Measurements from ENCODE around the gene CACNA1H. TPM values are rescaled to one million over a fixed set of nuclear protein-coding genes. Genes with fewer than 3 reads are reported as not detected.
"Not testable (repeated sequence)": the region's sequence is repeated elsewhere in the genome, so short reads cannot be mapped to it uniquely, and the experiment has no call there.

Gene CACNA1H
- total RNA-seq, 2 experiments from 2014 or later = 3.2 to 3.6 TPM

GRCh38 chr16:1258225-1258600 lies 105.3 kb downstream of the CACNA1H start:
- H3K27ac Mint-ChIP-seq = no peak overlapping the region
- H3K4me1 Mint-ChIP-seq = peaks cover 2% of the 10 kb centered on the region
- peaks cover 15% of the 10 kb centered on the region for H3K27me3 Mint-ChIP-seq
- no peak overlapping the region for H3K4me3 Mint-ChIP-seq
- DNase-seq = no peak
- CTCF ChIA-PET = no interaction called here
- H3K36me3 Mint-ChIP-seq (ENCODE audit: low read depth) = no peaks in the 10 kb centered on the region
- POLR2A ChIA-PET = no interaction called here
- no peaks in the 10 kb centered on the region for H3K9me3 Mint-ChIP-seq

- H3K9me3 Mint-ChIP-seq = peaks cover under 1% of the 10 kb centered on the region
- no peak overlapping the region for H3K27ac Mint-ChIP-seq
- peaks cover 15% of the 10 kb centered on the region for H3K27me3 Mint-ChIP-seq
- no peak for DNase-seq
- peaks cover 2% of the 10 kb centered on the region for H3K4me1 Mint-ChIP-seq
- ChIA-PET CTCF (no interaction called here), POLR2A (no interaction called here)
- no peaks in the 10 kb centered on the region for H3K36me3 Mint-ChIP-seq (ENCODE audit: low read depth)
- H3K4me3 Mint-ChIP-seq = no peak overlapping the region
These were observed 106.2 kb downstream of the CACNA1H start for GRCh38 chr16:1258906-1259759.

DNA sequence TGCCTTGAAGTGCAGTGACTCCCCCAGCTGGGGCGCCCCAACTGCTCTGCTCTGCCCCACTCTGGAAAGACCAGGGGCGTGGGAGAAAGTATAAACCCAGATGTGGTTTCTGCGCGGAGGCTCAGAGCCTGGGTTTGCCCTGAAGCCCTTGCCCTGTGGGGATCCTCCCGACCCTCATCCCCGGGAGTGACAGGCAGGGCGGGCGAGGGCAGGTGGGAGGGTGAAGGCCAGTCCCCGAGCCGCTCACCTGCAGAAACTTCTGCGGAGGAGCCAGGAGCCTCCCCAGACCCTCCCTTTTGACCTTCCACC lies 106.8 kb downstream of the CACNA1H start:
- ChIA-PET POLR2A (no interaction called here), CTCF (no interaction called here)
- no peak for DNase-seq
- Mint-ChIP-seq H3K4me3 (no peak overlapping the region), H3K36me3 (ENCODE audit: low read depth) (no peaks in the 10 kb centered on the region), H3K9me3 (peaks cover 6% of the 10 kb centered on the region), H3K4me1 (peaks cover 2% of the 10 kb centered on the region), H3K27ac (no peak overlapping the region), H3K27me3 (peaks cover 15% of the 10 kb centered on the region)

DNA sequence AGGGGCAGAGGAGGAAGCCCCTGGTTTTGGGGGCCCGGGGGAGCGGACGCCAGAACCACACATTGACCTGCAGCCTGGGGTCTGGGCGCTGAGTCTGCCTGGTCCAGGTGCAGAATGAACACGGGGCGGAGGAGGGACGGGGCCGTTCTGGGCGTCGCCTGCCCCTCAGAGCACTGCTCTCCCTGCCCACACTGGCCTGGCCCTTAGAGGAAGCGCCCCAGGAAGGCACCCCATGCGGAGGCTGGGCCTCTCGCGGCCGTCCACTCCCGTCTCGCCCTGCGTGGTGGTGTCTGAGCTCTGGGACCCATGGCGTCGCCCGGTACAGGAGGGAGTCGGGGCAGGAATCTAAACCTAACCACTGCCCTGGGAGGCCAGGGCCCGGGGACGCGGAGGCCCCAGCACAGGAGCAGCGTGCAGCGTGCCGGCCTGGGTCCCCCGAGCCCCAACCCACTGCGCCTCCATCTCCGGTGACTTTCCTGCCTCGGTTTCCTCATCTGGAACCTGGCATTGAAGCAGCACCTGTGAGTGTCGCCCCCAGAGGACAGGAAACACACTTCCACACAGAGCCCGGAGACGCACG lies 107.3 kb downstream of the CACNA1H start:
- peak overlapping the region; percentile 7 for H3K27ac Mint-ChIP-seq
- POLR2A ChIA-PET = no interaction called here

DNA sequence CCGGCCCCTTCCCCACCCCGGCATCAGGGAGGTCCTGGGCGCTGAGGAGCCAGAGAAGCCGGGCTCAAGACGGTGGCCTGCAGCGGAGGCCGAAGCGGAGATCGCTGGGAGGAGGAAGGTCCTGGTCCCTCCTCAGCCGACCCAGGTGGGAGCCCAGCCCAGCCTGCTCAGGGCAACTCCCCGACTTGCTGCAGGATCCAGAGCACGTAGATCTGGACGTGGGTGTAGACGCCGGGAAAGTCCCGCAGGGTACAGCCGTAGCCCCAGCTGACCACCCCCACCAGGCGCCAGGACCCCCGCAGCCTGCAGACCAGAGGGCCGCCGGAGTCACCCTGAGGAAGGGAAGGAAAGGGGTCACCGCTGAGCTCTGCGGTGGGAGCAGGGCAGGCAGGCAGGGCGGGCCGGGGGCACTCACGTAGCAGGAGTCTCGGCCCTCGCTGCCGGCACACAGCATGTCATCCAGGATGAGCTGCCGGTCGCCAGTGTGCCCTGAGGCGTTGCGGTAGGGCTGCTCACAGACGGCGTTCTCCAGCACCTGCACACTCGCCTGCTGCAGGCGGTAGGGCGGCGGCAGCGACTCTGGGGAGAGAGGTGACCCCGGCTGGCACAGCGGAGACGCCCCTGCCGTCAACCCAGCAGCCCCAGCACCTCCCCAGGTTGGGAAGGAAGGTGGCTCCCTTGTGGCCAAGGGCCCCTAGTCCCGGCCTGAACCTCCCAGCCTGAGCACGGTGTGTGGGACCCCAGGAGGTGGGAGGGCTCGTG lies 108.4 kb downstream of the CACNA1H start:
- Mint-ChIP-seq H3K36me3 (ENCODE audit: low read depth) (no peaks in the 10 kb centered on the region), H3K27me3 (peaks cover 15% of the 10 kb centered on the region), H3K4me1 (peaks cover 2% of the 10 kb centered on the region), H3K4me3 (no peak overlapping the region), H3K27ac (no peak overlapping the region), H3K9me3 (peaks cover 10% of the 10 kb centered on the region)
- CTCF ChIA-PET = interaction anchor here (0.6 kb wide), 1 partner anchor 40 kb away, joined by 3 read pairs; no protein-coding TSS in a partner anchor
- POLR2A ChIA-PET = no interaction called here
- no peak for DNase-seq

More for the DNA sequence above, 107.3 kb downstream of the CACNA1H start:
- Mint-ChIP-seq H3K9me3 (peaks cover 10% of the 10 kb centered on the region), H3K4me1 (peaks cover 2% of the 10 kb centered on the region), H3K27me3 (peaks cover 15% of the 10 kb centered on the region), H3K36me3 (ENCODE audit: low read depth) (no peaks in the 10 kb centered on the region), H3K4me3 (no peak overlapping the region)
- CTCF ChIA-PET = no interaction called here
- no peak for DNase-seq

GRCh38 chr16:1262210-1262845 lies 109.4 kb downstream of the CACNA1H start:
- H3K4me1 Mint-ChIP-seq = peaks cover 2% of the 10 kb centered on the region
- peaks cover 10% of the 10 kb centered on the region for H3K9me3 Mint-ChIP-seq
- no peaks in the 10 kb centered on the region for H3K36me3 Mint-ChIP-seq (ENCODE audit: low read depth)
- DNase-seq = no peak
- H3K27me3 Mint-ChIP-seq = peaks cover 15% of the 10 kb centered on the region
- CTCF ChIA-PET = interaction anchor here (0.5 kb wide), 1 partner anchor 731 kb away, joined by 3 read pairs; no protein-coding TSS in a partner anchor
- H3K27ac Mint-ChIP-seq = no peak overlapping the region
- no peak overlapping the region for H3K4me3 Mint-ChIP-seq
- POLR2A ChIA-PET = no interaction called here

- no peak for DNase-seq
- Mint-ChIP-seq H3K36me3 (ENCODE audit: low read depth) (no peaks in the 10 kb centered on the region), H3K4me3 (no peak overlapping the region), H3K9me3 (peaks cover 10% of the 10 kb centered on the region), H3K27ac (no peak overlapping the region), H3K27me3 (peaks cover 15% of the 10 kb centered on the region), H3K4me1 (peaks cover 2% of the 10 kb centered on the region)
- POLR2A ChIA-PET = no interaction called here
- CTCF ChIA-PET = no interaction called here
These were observed 109.9 kb downstream of the CACNA1H start for GRCh38 chr16:1262846-1263221.

- no peak overlapping the region for H3K4me3 Mint-ChIP-seq
- ChIA-PET CTCF (no interaction called here), POLR2A (no interaction called here)
- no peak for DNase-seq
- no peak overlapping the region for H3K27ac Mint-ChIP-seq
- H3K36me3 Mint-ChIP-seq (ENCODE audit: low read depth) = no peaks in the 10 kb centered on the region
- peaks cover 10% of the 10 kb centered on the region for H3K9me3 Mint-ChIP-seq
- peaks cover 2% of the 10 kb centered on the region for H3K4me1 Mint-ChIP-seq
- H3K27me3 Mint-ChIP-seq = peaks cover 15% of the 10 kb centered on the region
These were observed 110.9 kb downstream of the CACNA1H start for GRCh38 chr16:1263591-1264344.

GRCh38 chr16:1264345-1265089 lies 111.6 kb downstream of the CACNA1H start:
- Mint-ChIP-seq H3K27me3 (peaks cover 15% of the 10 kb centered on the region), H3K36me3 (ENCODE audit: low read depth) (no peaks in the 10 kb centered on the region)
- POLR2A ChIA-PET = no interaction called here

GRCh38 chr16:1265090-1265630 lies 112.3 kb downstream of the CACNA1H start:
- Mint-ChIP-seq H3K9me3 (peaks cover 10% of the 10 kb centered on the region), H3K4me1 (no peaks in the 10 kb centered on the region), H3K36me3 (ENCODE audit: low read depth) (no peaks in the 10 kb centered on the region), H3K4me3 (no peak overlapping the region), H3K27ac (no peak overlapping the region), H3K27me3 (peaks cover 12% of the 10 kb centered on the region)
- no peak for DNase-seq
- POLR2A ChIA-PET = no interaction called here
- CTCF ChIA-PET = interaction anchor here (0.6 kb wide), 1 partner anchor 774 kb away, joined by 3 read pairs; no protein-coding TSS in a partner anchor

More at GRCh38 chr16:1264345-1265089, 111.6 kb downstream of the CACNA1H start:
- CTCF ChIA-PET = no interaction called here
- Mint-ChIP-seq H3K4me3 (no peak overlapping the region), H3K27ac (no peak overlapping the region), H3K9me3 (peaks cover 10% of the 10 kb centered on the region), H3K4me1 (no peaks in the 10 kb centered on the region)
- DNase-seq = no peak

- CTCF ChIA-PET = interaction anchor here (0.6 kb wide), 1 partner anchor 774 kb away, joined by 3 read pairs; no protein-coding TSS in a partner anchor
- Mint-ChIP-seq H3K36me3 (ENCODE audit: low read depth) (no peaks in the 10 kb centered on the region), H3K4me3 (no peak overlapping the region), H3K9me3 (peaks cover 10% of the 10 kb centered on the region), H3K27me3 (peaks cover 7% of the 10 kb centered on the region), H3K4me1 (no peaks in the 10 kb centered on the region), H3K27ac (no peak overlapping the region)
- no peak for DNase-seq
- POLR2A ChIA-PET = no interaction called here
These were observed 112.9 kb downstream of the CACNA1H start for GRCh38 chr16:1265826-1266225.

GRCh38 chr16:1269418-1269817 lies 116.5 kb downstream of the CACNA1H start:
- POLR2A ChIA-PET; H3K4me3 Mint-ChIP-seq; H3K36me3 Mint-ChIP-seq (ENCODE audit: low read depth); H3K9me3 Mint-ChIP-seq; H3K27me3 Mint-ChIP-seq; H3K27ac Mint-ChIP-seq; H3K4me1 Mint-ChIP-seq; DNase-seq: not testable (repeated sequence)
- CTCF ChIA-PET = interaction anchor here (0.6 kb wide), 1 partner anchor 537 kb away, joined by 3 read pairs; no protein-coding TSS in a partner anchor
